IPS-NIHi7 (cell line): ENCODE measurements around the gene RNF43.
"Not testable (repeated sequence)": the region's sequence is repeated elsewhere in the genome, so short reads cannot be mapped to it uniquely, and the experiment has no call there.

Experiments used
- DNase-seq: peaks from one replicate; pipeline ENCODE4 v3.0.0; 2012; ENCODE audit warnings: mixed read lengths; ENCODE audit errors: extremely low spot score

The RNF43 gene

DNA sequence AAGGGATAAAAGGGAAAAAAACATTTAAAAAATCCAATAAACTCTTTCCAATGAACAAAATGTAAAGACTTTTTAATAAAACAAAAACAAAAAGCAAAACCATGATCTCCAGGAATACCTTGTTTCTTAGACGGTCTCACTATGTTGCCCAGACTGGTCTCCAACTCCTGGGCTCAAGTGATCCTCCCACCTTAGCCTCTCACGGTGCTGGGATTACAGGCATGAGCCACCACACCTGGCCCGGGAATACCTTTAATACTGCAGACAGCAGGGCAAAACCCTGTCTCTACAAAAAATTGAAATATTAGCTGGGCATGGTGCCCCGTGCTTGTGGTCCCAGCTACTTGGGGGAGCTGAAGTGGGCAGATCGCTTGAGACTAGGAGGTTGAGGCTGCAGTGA lies 7.9 kb downstream of the RNF43 start:
- no peak for DNase-seq

DNA sequence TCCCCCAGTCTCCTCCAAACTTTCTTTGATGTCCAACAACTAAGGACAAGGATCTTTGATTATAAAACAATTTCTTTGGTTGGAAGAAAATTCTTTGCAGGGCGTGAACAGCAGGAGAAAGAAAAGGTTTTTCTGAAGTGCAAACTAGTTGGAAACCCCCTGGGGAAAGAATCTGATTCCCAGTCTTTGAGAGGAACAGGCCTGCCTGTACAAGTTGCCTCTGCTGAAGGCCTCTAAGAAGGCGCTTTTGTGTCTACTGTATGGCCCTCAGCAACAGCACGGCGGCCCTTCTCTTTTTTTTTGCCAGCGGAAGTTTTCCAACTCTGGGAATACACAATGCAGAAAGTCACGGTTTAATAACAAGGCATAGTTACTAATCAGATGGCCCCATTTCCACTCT lies 14.0 kb downstream of the RNF43 start:
- peak; percentile 44 for DNase-seq

DNA sequence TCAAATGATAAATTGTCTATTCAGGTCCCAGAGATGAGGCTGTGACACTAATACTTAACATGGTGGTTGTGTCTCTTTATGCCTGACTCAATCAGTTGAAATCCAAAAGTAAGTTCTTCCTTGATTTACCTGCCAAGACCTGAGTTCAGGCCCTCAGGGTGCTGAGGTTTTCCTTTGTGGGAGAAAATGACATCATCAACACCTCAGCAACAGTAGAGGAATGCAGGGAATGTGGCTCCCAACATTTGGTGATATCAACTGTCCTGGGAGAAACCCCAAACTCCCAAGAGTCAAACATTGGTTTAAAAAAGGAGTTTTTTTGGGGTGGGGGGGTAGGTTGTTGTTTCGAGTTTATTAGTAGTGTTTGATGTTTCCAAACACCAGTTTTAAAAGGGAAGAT lies 14.7 kb downstream of the RNF43 start:
- peak; percentile 42 for DNase-seq

DNA sequence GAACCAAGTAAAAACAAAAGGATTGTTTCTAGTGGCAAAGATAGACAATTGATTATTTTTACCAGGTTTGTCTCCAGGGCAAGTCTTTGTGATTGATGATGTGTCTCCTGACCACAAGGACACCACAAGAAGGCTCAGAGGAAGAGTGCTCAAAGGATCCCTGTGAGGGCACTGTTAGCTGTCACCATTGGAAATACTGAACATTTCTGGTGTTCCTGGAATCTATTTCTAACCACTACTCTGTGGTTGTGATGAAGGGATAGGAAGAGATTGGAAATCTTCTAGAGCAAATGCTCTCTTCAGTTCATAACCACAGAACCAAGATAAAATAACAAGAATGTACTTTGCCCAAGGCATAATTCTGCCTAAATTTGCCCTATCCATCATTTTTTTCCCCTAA lies 15.3 kb downstream of the RNF43 start:
- DNase-seq = no peak

DNA sequence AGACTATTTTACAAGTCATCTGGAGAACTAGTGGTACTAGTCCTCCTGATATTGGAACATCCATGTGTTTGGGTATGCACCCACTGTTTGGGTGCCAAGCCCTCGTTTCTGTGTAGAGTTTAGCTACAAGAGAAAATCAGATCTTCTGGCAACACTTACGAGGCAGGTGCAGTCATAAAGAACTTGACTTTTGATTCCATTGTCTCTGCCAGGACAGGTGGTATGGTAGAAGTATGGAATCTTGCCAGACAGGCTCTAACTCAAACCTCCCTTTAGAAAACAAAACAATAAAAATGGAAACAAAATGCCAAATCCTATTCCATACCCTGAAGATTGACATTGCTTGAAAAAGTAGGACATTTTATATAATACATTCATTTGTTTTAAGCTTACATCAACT lies 16.0 kb downstream of the RNF43 start:
- DNase-seq = no peak

DNA sequence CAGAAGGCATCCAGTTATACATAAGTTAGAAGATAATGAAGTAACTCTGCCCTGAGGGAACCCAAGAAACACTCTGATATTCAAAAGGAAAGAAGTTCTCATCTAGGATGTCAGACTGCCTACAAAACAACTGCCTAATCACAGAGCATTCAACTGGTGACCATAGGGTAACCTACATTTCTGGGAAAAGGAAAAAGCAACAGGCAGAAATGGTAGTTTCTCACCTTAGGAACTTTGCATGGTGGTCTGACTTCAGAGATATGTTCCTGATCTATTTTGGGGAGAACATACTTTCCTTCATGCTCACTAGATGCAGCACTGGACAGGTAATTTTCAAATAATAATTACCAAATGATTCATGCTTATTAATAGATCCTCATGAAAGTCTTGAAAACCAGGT lies 16.5 kb downstream of the RNF43 start:
- no peak for DNase-seq

DNA sequence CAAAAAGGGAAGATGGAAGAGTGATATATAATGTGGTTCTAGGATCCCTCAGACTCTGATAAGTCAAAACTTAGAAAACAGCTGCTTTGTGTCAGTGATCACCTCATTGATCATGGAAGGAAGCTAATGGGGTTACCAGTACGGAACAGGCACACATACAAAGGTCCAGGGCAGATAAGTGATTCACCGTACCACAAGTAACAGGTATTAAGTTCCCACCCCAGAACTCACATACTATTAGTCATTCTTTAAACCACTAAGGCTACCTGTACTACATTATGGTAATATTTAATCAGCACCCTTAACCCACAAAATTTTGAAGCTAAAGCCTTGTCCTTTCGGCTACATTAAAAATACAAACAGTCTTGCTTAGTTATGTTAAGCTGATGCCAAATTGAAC lies 17.4 kb downstream of the RNF43 start:
- DNase-seq = no peak

DNA sequence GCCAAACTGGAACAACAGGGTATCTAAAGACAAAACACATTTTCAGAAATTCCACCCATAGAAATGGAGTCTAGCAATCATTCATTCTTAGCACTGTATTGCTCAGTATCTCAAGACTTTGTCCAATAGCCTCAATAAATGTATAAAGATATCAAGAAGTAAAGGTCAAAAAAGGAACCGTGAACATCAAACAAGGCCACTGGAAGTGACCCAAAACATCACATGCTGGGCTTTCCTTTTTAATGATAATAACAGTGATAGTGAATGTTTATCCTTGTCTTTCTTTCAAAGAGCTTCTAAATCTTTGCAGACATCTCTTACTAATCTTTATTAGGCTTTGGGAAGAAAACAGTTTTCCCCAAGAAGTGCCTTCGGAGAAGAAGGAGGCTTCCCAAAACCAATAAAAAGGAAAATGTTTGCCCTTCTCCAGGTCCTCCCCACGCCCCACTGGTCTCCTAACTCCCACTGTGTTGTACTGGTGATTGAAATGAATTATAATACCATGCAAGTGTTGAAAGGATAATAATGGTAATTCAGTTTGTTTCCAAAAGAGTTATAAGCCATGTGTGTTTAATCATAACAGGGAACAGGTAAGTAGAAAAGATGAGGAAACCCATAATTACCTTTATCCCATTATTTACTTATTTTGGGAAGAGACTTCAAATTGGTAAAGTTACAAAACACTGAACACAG lies 18.6 kb downstream of the RNF43 start:
- no peak for DNase-seq

DNA sequence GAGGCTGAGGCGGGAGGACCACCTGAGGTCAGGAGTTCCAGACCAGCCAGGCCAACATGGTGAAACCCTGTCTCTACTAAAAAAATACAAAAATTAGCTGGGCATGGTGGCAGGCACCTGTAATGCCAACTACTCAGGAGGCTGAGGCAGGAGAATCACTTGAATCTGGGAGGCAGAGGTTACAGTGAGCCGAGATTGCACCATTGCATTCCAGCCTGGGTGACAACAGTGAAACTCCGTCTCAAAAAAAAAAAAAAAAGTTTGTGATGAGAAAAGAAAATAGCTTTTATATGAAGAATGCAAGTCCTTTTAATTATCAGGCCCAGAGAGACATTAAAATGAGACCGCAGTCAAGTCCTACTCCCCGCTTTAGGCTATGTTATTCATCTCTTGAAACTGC lies 19.9 kb downstream of the RNF43 start:
- not testable (repeated sequence) for DNase-seq

DNA sequence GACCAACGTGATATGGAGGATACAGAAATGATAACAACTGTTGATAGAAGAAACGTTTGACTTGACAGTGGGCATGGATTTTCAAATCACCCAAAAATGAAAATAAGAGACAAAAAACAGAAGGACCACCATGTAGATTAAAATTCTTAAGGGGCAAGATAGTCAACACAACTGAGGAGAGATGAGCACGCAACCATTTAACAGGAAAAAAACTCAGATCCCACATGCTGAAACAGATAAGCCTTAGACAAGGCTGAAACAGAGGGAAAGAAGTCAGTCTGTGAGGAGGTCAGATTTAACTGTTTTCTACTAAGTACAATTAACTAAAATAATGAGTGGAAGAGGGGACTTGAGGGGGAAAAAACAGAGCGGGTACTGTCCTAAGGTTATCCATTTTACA lies 21.2 kb downstream of the RNF43 start:
- no peak for DNase-seq

DNA sequence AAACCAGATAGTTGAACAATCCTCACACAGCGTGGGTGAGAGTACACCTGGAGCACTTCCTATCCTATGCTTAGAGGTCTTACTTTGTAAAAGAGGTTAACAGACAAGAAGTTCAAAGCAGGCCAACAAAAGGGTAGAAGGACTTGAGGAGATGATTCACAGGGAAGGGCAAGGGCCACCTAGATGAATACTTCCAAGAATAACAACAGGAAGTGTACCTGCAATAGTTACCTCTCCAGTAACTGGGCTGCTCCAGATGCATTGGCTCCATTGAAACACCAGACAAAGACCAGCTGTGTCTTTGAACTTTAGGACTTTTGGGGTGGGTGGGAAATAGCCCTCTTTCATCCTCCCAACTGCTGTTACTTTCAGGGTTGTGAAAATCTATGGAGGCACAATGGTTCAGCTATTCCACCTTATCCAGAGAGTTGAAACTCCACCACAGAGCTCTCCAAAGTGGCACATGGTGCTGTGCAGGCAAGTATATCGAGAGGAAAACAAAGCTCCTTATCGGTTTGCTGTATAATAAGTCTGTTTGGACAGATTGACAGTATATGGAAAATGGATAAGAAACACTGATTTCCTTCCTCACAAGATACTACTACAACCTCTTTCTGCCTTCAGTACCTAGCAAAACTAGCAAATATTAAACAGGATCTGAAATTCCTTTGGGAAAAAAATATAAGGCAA lies 22.7 kb downstream of the RNF43 start:
- no peak for DNase-seq

DNA sequence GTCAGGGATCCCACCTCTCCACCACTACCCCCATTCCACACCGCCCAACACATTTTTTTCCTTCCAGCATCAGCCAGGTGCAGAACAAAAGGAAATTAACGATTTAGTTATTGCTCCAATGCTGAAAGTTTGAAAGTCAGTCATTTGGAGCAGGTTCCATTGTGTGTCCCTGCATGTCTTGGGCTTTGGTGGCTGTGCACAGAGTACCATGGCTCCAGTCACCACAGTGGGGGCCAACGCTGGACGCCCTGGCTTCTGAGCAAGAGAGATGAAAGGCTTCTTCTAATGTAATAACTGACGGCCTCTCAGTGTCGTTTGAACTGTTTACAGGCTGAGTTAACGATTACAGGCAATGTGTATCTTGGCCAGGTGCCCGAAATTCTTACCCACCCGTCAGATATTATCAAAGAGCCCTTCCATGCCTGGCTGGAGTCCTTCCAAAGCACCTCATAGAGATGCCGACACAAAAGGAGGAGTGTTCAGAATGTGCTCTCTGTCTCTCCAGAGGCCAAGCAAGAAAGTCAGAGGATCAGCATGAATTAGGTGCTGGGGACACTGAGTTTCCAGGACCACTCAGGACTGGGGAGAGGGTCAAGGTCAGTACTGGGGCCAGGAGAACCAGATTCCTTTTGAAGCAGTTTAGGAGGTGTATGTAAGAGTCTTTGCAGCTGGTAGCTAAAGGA lies 25.9 kb downstream of the RNF43 start:
- no peak for DNase-seq

DNA sequence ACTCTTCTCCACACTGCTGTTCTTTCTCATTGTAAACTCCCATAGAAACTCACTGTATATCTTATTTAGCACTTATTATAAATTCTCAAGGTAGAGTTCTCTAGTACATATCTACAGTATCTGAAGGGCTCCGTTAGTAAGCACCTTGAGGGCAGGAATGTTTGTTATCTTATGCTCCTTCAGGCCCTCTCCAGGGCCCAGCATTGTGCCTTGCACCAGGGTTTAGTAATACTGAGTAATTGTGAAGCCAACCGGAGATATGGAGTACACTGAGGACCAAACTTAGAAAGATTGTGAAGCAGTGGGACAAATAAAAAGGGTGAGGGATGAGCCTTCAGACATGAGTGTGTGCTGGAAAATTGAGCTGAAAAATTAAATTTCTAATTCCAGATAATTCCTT lies 26.4 kb downstream of the RNF43 start:
- DNase-seq = no peak

DNA sequence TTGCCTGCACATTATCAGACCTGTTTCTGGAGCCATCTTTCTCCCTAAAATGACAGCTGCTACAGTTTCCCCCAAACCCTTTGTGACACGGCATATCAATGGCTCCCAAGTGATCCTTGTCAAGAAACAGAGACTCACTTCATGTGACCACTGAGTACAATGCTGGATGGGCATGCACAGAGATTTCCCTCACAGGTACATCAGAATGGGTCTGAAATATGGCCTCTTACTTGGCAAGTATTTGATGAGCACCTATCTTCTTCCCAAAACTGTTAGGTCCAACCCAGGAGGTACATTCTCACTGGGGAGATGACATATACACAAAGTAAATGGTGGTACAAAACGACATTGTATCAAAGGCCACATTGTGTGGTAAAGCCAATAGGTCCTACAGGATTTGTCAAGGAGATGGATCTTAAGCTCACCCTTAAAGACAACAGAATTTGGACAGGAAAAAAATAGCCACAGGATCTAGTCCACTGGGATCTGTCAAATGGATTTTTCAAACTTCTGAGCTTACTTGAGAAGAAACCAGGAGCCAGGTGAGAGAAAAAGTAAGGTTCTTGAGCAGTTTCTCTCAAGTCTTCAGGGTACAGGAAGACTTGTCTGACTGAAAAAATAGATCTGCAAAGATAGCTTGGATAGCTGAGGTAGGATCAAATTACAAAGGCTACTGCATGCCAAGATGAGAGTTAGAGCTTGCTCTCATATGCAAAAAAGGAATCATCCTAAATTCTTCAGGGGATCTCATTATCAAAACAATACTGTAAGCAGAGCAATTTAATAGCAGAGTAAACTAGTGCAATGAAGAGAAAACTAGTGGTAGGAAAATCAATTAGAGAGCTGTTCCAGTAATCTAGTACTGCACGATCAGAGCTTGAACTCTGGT lies 28.8 kb downstream of the RNF43 start:
- no peak for DNase-seq

DNA sequence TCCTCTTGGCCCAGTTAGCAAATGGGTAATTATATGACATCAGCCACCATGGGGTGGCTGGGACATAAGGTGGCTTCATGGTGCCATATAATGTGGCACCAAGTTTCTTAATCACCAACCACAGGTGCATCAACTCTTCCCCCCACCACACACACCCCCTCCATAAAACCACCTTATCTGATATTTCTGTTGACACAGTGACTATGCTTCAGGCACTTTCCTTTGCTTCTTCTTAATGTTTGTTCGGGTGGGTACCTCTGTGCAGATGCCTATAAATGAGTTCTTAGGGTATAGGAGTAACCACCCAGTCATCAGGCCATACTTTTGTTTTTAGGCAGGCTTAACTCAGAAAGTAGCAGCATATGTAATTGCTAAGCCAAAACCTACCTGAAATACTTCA lies 29.5 kb downstream of the RNF43 start:
- no peak for DNase-seq

DNA sequence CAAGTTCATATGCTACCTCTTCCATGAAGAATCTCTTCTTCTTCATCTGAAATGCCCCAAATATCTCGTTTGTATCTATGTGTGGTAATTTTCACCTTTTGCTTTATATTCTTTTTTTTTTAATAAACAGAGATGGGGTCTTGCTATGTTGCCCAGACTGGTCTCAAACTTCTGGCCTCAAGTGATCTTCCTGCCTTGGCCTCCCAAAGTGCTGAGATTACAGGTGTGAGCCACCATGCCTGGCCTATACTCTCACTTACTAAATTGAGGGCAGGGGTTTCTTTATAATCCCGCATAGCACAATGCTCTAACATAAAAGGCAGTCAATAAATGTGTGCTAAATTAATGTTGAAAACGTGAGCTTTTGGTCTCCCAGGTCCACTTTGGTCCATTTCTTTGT lies 30.6 kb downstream of the RNF43 start:
- DNase-seq = no peak

DNA sequence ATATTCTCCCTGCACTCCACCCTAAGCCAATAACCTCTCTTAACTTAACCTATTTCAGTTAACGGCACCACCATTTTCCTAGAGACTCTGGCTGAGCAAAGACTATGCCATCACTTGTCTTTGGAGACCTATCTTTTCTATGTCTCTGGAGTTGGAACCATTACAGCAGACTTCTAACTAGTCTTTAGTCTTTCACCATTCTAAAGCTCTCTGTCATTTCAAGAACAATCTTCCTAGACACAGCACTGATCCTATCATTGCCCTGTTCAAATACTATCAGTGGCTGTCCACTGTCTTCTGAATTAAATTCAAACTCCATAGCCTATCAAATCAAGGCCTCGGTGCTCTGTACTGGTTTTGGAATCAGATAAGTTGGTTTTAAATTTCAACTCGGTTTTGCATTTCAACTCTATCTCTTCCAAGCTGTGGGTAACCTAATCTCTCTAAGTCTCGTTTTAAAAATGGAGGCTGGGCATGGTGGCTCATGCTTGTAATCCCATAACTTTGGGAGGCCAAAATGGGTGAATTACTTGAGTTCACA lies 31.9 kb downstream of the RNF43 start:
- no peak for DNase-seq

DNA sequence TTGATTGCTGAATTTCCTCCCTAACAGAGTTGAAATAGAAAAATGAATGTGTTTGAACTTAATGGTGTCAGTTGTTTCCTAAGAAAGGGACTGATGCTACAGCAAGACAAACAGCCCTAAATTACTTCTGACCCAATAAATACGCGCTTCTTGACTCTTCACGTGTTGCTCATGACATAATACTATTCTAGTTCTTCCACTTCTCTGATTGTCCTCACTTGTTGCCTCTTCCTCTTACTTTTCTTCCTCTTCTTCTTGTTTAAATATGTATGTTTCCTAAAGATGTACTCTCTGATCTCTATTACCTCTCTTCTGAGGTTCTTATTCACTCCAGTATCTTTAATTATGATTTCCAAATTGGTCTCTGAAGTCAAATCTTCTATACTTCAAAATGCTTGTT lies 32.4 kb downstream of the RNF43 start:
- no peak for DNase-seq

DNA sequence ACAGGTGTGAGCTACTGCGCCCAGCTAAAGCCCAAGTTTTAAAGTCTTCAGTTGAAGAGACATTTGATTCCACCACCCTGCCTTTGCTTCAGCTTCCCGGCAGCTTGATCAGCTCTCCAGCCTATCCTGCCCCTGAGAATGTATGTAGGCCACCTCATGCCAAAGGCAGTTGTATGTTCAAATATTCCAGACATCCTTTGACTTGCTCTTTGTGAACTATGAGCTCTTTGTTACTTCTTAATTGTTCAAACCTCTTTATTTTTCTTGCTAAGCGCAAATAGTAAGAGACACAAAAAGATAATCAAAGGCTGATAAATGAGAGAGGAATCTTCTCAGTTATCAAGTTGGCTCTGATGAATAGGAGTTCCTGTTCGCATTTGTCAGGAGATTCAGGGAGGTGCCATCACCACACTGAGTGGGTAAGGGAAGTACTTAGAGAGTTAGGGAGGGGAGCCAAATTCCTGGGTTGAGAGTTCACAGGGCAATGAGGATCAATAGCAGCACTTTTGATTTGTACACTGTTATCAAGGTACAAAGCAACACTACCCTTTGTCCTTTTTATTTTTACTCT lies 33.4 kb downstream of the RNF43 start:
- DNase-seq = no peak

DNA sequence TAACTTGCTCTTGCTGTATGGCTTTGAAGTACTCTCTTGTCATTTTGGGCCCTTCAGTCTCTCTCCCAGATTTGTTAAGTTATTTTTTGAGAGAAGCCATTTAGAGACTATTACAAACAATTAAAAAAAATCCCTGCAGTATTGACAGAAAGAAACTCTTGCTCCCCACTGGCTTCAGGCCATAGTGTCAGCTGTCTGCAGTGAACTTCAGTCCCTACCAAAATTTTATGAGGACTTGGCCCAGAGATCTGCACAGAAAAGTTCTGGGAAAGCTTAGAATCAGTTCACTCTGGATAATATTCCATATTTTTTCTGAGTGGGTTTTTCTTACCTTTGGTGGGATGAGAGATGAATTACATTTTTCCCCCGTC lies 34.5 kb downstream of the RNF43 start:
- no peak for DNase-seq

DNA sequence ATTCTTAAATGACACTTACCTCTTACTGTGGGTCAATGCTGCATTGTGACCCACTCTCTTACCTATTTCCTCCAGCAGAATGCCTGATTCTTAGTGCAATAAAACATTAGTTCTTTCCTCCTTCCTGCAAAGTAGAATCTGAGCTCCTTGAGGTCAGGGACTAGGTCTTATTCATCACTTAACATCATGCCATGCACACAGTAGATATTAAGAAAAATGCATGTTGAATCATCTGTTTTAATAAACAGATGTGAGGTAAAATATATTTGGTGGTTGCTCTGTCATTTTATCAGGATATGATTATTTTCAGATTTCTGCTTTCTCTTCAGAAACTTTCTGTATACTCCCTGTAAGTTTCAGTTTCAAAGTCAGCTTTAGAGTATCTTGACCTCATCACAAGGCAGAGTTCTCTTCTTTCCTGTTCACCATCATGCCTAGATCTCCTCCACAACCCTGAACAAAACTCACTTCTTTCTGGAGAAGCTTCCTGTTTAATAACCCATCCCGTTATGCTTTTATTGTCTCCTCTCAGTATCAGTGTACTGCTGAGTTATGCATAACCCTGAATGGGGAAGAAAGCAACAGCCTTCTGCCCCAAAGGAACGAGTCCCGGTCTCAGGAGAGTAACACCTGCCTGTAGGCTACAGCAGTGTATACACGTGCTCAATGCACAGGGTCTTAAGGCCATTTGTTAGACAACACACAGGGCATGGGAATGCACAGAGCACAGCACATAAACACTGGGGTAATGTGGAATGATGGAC lies 35.0 kb downstream of the RNF43 start:
- no peak for DNase-seq
